Measurements from ENCODE around the gene NSMCE3.

NSMCE3 gene

DNA sequence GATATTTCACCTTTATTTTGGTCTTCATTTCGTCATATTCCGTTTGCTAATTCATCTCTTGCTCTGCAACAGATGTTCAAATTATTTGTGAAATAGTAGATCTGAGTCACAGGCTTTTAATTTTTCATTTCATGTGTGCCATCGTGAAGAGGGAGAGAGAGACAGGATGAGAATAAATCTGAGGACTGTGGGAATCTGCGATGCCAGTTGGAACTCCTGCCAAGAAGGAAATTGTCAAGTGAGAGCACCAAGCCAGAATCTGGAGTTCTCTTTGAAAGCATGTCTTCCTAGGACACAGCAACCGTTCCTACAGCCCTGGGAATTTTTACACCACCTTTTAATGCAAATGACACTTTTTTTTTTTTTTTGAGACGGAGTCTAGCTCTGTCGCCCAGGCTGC is 48.8 kb downstream of the NSMCE3 start:
- ChIA-PET CTCF (no interaction called here), POLR2A (no interaction called here)
- TF ChIP-seq CTCF (IDR thresholded peaks at IDR 0.05; ENCODE audit: insufficient read depth, low read length, missing control alignments): no peak
- no peak overlapping the region for H3K4me3 ChIP-seq (ENCODE audit: low read depth, low read length)
- DNase-seq (ENCODE audit: low read depth, low spot score): no peak

DNA sequence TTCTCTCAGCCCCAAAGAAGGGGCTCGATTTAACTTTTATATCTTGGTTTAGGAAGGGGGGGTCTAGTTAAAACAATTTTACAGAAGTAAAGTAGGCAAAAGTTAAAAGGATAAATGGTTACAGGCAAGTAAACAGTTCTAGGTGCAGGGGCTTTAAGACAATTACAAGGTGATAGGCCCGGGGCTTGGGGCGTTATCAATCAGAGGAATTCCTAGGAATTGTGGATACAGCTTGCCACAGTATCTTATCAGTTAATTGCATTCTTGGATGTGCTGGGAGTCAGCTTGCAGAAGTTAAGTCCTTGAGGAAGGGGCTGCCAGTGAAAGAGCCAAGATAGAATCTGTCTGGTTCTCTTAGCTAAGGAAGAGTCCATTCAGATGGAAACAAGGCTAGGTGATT is 52.7 kb downstream of the NSMCE3 start:
- no peak for DNase-seq (ENCODE audit: low read depth, low spot score)
- POLR2A ChIA-PET: no interaction called here
- CTCF ChIA-PET: no interaction called here
- H3K4me3 ChIP-seq (ENCODE audit: low read depth, low read length): no peak overlapping the region
- TF ChIP-seq CTCF (IDR thresholded peaks at IDR 0.05; ENCODE audit: insufficient read depth, low read length, missing control alignments): no peak

All from AG04449 (cell line).